ENCODE data around the gene LRRC25. TPM values are rescaled to one million over a fixed set of nuclear protein-coding genes. Genes with fewer than 3 reads are reported as not detected.
A peak's percentile ranks its signal among the peaks of the same experiment; 100 is the strongest.
"Not testable (repeated sequence)": the region's sequence is repeated elsewhere in the genome, so short reads cannot be mapped to it uniquely, and the experiment has no call there.

The LRRC25 gene
- total and polyA plus RNA-seq, 10 donors, result 14.6 to 164 (median 87.3) TPM

GRCh38 chr19:18364277-18364825 is 33.1 kb downstream of the LRRC25 start:
- H3K4me3 ChIP-seq; DNase-seq; intact Hi-C loops (cut with DNase I; ENCODE audit: low total_unique reads); H3K27me3 ChIP-seq (replicated peaks in 1 of 7); H3K9me3 ChIP-seq: not testable (repeated sequence)
- Histone ChIP-seq H3K27ac (peak overlapping the region; percentile 74 to 84 (median 79)), H3K36me3 (peaks cover 0 to 79% (median 24%) of the 10 kb centered on the region in 6 donors), H3K4me1 (peaks cover 7 to 36% (median 21%) of the 10 kb centered on the region in 6 donors)
- peak in 2 of 3 donors; percentile 15 to 35 for TF ChIP-seq POLR2AphosphoS5 (IDR thresholded peaks at IDR 0.05)
- 49 to 69% (median 56%) methylated on average over 11 of the region's 11 CpGs for WGBS, 5 donors

- H3K9me3 ChIP-seq, result no peaks in the 10 kb centered on the region
- peak overlapping the region in 5 of 8 donors; percentile 74 to 84 (median 82) for H3K27ac ChIP-seq
- H3K36me3 ChIP-seq, result peaks cover 0 to 79% (median 29%) of the 10 kb centered on the region in 6 donors
- H3K27me3 ChIP-seq (replicated peaks in 1 of 7), result no peaks in the 10 kb centered on the region
- intact Hi-C loops (cut with DNase I; ENCODE audit: low total_unique reads), result no loop called here
- no peak overlapping the region for H3K4me3 ChIP-seq
- peaks cover 7 to 36% (median 21%) of the 10 kb centered on the region in 6 donors for H3K4me1 ChIP-seq
- DNase-seq, result no peak
- 73 to 84% (median 78%) methylated on average over 6 of the region's 6 CpGs for WGBS, 5 donors
- TF ChIP-seq, protein P1, sequence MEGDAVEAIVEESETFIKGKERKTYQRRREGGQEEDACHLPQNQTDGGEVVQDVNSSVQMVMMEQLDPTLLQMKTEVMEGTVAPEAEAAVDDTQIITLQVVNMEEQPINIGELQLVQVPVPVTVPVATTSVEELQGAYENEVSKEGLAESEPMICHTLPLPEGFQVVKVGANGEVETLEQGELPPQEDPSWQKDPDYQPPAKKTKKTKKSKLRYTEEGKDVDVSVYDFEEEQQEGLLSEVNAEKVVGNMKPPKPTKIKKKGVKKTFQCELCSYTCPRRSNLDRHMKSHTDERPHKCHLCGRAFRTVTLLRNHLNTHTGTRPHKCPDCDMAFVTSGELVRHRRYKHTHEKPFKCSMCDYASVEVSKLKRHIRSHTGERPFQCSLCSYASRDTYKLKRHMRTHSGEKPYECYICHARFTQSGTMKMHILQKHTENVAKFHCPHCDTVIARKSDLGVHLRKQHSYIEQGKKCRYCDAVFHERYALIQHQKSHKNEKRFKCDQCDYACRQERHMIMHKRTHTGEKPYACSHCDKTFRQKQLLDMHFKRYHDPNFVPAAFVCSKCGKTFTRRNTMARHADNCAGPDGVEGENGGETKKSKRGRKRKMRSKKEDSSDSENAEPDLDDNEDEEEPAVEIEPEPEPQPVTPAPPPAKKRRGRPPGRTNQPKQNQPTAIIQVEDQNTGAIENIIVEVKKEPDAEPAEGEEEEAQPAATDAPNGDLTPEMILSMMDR (IDR thresholded peaks at IDR 0.05 in 8 of 11, conservative IDR thresholded peaks at IDR 0.05 in 3 of 11), result no peak
- TF ChIP-seq POLR2AphosphoS5 (IDR thresholded peaks at IDR 0.05), result no peak
Measured at GRCh38 chr19:18363787-18364186, 33.6 kb downstream of the LRRC25 start.

GRCh38 chr19:18362934-18363542 is 34.4 kb downstream of the LRRC25 start:
- no peaks in the 10 kb centered on the region for H3K9me3 ChIP-seq
- intact Hi-C loops (cut with DNase I; ENCODE audit: low total_unique reads), result no loop called here
- H3K27ac ChIP-seq, result peak overlapping the region in 4 of 8 donors; percentile 74 to 84 (median 82)
- H3K4me1 ChIP-seq, result peaks cover 7 to 36% (median 21%) of the 10 kb centered on the region in 6 donors
- H3K27me3 ChIP-seq (replicated peaks in 1 of 7), result no peaks in the 10 kb centered on the region
- no peak for TF ChIP-seq POLR2A (IDR thresholded peaks at IDR 0.05)
- peak in 1 of 3 donors; percentile 15 for TF ChIP-seq POLR2AphosphoS5 (IDR thresholded peaks at IDR 0.05)
- no peak for DNase-seq
- H3K4me3 ChIP-seq, result no peak overlapping the region
- H3K36me3 ChIP-seq, result peaks cover 0 to 83% (median 32%) of the 10 kb centered on the region in 6 donors
- 90 to 93% (median 91%) methylated on average over 17 of the region's 17 CpGs for WGBS, 5 donors

DNA sequence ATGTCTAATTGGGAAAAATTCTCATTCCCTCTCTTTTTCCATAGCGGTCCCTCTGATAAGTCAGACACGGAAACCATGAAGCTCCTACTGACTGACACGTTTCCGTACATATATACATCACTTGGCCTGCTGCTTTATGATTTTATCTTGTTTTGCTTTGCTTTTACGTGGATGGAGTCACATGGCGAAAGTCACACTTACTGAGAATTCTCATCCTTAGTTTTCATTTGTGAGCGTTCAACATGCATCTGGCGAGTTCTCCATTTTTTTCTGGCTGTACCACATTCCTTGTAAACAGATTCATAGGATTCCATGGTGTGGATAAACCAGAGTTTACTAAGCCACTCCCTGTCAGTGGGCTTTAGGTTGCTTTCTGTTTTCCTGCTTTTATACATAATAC is 35.8 kb downstream of the LRRC25 start:
- no peak overlapping the region for H3K27ac ChIP-seq

DNA sequence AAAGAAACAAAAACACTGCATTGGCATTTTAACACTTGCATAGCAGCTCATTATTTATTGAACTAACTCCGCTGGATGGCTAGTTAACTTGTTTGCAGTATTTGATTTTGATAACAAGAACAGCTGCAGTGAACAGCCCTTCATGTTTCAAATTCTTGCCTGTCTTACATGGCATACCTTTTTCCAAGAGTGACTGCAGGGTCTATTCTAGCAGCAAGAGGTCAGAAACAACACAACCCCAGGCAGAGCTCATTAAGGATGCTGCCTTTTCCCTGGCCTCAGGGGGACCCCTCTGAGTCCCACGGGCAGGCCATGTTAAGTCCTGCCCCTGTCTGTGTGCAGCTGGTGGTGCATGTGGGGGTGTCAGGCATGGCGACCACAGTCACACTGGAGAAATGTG is 40.4 kb downstream of the LRRC25 start:
- Histone ChIP-seq H3K4me3 (no peak overlapping the region), H3K4me1 (no peaks in the 10 kb centered on the region), H3K27me3 (replicated peaks in 1 of 7) (no peaks in the 10 kb centered on the region), H3K9me3 (no peaks in the 10 kb centered on the region), H3K27ac (no peak overlapping the region), H3K36me3 (peaks cover 0 to 91% (median 52%) of the 10 kb centered on the region in 6 donors)
- intact Hi-C loops (cut with DNase I; ENCODE audit: low total_unique reads), result no loop called here
- WGBS, 5 donors, result 91 to 99% (median 97%) methylated on average over 3 of the region's 3 CpGs
- TF ChIP-seq POLR2AphosphoS5 (IDR thresholded peaks at IDR 0.05), result peak in 1 of 3 donors; percentile 11
- TF ChIP-seq, protein P1 (IDR thresholded peaks at IDR 0.05 in 8 of 11, conservative IDR thresholded peaks at IDR 0.05 in 3 of 11), result no peak
- DNase-seq, result no peak

More for the DNA sequence above, 35.8 kb downstream of the LRRC25 start:
- WGBS, 5 donors, result 94 to 97% (median 96%) methylated on average over 8 of the region's 8 CpGs
- Histone ChIP-seq H3K36me3 (peaks cover 0 to 95% (median 45%) of the 10 kb centered on the region in 6 donors), H3K9me3 (no peaks in the 10 kb centered on the region), H3K27me3 (replicated peaks in 1 of 7) (no peaks in the 10 kb centered on the region), H3K4me1 (peaks cover 7 to 36% (median 21%) of the 10 kb centered on the region in 6 donors), H3K4me3 (no peak overlapping the region)
- TF ChIP-seq, protein P1 (IDR thresholded peaks at IDR 0.05 in 8 of 11, conservative IDR thresholded peaks at IDR 0.05 in 3 of 11), result no peak
- TF ChIP-seq POLR2AphosphoS5 (IDR thresholded peaks at IDR 0.05) (no peak), POLR2A (IDR thresholded peaks at IDR 0.05) (no peak)
- intact Hi-C loops (cut with DNase I; ENCODE audit: low total_unique reads), result no loop called here
- DNase-seq, result no peak

DNA sequence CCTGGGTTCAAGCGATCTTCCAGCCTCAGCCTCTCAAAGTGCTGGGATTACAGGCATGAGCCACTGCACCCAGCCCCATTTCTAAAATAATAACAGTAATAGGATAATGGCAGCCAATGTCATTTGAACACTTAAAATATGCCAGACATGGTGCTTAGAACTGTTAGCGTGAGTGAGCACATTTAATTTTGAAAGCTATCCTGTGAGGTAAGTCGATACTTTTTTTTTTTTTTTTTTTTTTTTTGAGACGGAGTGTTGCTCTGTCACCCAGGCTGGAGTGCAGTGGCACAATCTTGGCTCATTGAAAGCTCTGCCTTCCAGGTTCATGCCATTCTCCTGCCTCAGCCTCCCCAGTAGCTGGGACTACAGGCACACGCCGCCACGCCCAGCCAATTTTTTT is 42.7 kb downstream of the LRRC25 start:
- H3K4me1 ChIP-seq, result not testable (repeated sequence)

More for the DNA sequence above, 42.7 kb downstream of the LRRC25 start:
- H3K9me3 ChIP-seq; DNase-seq; intact Hi-C loops (cut with DNase I; ENCODE audit: low total_unique reads); H3K27ac ChIP-seq; H3K27me3 ChIP-seq (replicated peaks in 1 of 7); H3K4me3 ChIP-seq: not testable (repeated sequence)
- 94 to 98% (median 98%) methylated on average over 7 of the region's 7 CpGs for WGBS, 5 donors
- H3K36me3 ChIP-seq, result peaks cover 0 to 87% (median 44%) of the 10 kb centered on the region in 6 donors

Measured in spleen (tissue), 11 donors.